ENCODE measurements around the gene NUDT5. TPM values are rescaled to one million over a fixed set of nuclear protein-coding genes. Genes with fewer than 3 reads are reported as not detected.

The NUDT5 gene
- polyA plus RNA-seq, 1 of the 3 experiments (the other 2 are of a cell fraction): 61.2 TPM

DNA sequence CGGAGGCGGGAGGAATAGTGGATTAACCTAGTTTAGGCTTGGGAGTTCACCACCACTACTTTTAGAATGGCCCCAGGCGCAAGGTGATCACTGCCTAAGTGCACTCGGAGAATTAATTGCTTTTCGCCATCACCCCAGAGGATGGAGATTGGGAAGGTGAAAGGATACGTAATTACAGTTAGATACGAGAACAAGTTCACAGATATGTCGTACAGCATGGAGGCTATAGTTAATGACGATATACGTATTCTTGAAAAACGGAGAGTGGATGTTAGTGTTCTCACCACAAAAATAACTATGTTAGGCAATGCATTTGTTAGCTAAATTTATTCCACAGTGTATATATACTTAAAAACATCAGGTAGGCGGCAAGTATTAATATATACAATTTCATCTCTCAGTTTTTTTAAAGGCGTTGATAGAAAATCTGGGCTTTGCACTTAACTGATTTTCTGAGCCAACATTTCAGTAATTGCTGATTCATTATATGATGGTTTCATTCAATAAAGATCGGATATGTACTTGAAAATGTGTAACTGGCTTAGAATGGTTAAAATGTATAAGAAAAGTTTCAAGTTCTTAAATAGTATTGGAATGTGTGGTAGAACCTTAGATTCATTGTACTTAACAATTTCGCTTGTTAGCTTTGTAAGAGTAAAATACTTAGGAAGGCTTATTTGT is 980 bp upstream of the NUDT5 start:
- Histone ChIP-seq H3K4me1 (ENCODE audit: control insufficient read depth in 1 of 2, insufficient read depth in 2 of 2, low read depth in 1 of 2, low read length in 1 of 2) (peaks cover 0 to 10% of the 10 kb centered on the region in 2 experiments; a peak in 3 of 4 replicates), H3K36me3 (replicated peaks in 1 of 2; ENCODE audit: control insufficient read depth in 1 of 2, insufficient read depth in 2 of 2, low read length in 1 of 2) (peaks cover 27 to 34% of the 10 kb centered on the region in 2 experiments), H3K9me3 (no peaks in the 10 kb centered on the region), H3K4me3 (ENCODE audit: low read depth in 2 of 2, low read length in 1 of 2) (peak overlapping the region; percentile 92 to 98), H3K4me2 (peak overlapping the region; percentile 92), H3K9me2 (no peaks in the 10 kb centered on the region), H3F3A (replicated peaks; ENCODE audit: insufficient read depth) (peaks cover 5% of the 10 kb centered on the region), H4K20me1 (ENCODE audit: insufficient read depth) (peaks cover 18% of the 10 kb centered on the region; the same call in 1 of the 2 replicates), H3K9ac (peak overlapping the region; percentile 92), H3K27me3 (ENCODE audit: insufficient read depth) (no peaks in the 10 kb centered on the region), H3K27ac (ENCODE audit: low read depth in 2 of 2, low read length in 1 of 2) (peak overlapping the region; percentile 94 to 96), H3K79me2 (ENCODE audit: insufficient read depth) (peaks cover 97% of the 10 kb centered on the region), H2AFZ (ENCODE audit: low read depth) (peak overlapping the region; percentile 94)
- TF ChIP-seq SMC3 (IDR thresholded peaks at IDR 0.05; ENCODE audit: low read depth, low read length) (no peak), FOSL2 (IDR thresholded peaks at IDR 0.05; ENCODE audit: borderline replicate concordance, low read depth) (no peak), RAD21 (IDR thresholded peaks at IDR 0.05; ENCODE audit: low read length) (no peak), NRF1 (IDR thresholded peaks at IDR 0.05; ENCODE audit: low read depth, low read length) (no peak), GATA2 (CRISPR knock-in tag; IDR thresholded peaks at IDR 0.05) (no peak)
- TF ChIP-seq, protein P1, sequence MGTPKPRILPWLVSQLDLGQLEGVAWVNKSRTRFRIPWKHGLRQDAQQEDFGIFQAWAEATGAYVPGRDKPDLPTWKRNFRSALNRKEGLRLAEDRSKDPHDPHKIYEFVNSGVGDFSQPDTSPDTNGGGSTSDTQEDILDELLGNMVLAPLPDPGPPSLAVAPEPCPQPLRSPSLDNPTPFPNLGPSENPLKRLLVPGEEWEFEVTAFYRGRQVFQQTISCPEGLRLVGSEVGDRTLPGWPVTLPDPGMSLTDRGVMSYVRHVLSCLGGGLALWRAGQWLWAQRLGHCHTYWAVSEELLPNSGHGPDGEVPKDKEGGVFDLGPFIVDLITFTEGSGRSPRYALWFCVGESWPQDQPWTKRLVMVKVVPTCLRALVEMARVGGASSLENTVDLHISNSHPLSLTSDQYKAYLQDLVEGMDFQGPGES (IDR thresholded peaks at IDR 0.05; ENCODE audit: low read depth, low read length): no peak
- POLR2A ChIA-PET: interaction anchor here (0.7 to 0.9 kb wide), 2 partner anchors 19 to 1512 kb away, joined by 3 read pairs; no protein-coding TSS in a partner anchor
- WGBS (ENCODE audit: low lambda C conversion rate): 4% methylated on average over 15 of the region's 15 CpGs
- CTCF ChIA-PET: interaction anchor here (1.0 to 9.1 kb wide), 2 partner anchors 18 to 210 kb away, joined by 4 to 78 read pairs; no protein-coding TSS in a partner anchor
- no peak for DNase-seq

DNA sequence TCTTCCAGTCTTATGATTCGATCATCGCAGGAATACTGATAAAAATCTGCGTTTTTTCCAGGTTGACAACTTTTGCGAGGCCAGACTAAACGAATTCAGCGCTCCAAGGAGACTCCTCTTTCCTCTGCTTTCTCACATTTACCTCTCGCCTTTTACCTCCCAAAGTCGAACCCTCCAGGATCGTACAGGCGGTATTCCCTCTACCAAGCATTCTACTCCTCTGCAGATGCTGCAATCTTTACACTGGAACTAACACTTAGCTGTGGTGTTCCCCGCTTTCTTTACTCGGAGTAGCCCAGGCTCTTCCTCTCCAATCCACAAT is 449 bp downstream of the NUDT5 start:
- Histone ChIP-seq H3K9me3 (no peaks in the 10 kb centered on the region), H3K4me1 (ENCODE audit: control insufficient read depth in 1 of 2, insufficient read depth in 2 of 2, low read depth in 1 of 2, low read length in 1 of 2) (peaks cover 0 to 10% of the 10 kb centered on the region in 2 experiments; a peak in 3 of 4 replicates), H2AFZ (ENCODE audit: low read depth) (peak overlapping the region; percentile 94), H3F3A (replicated peaks; ENCODE audit: insufficient read depth) (peaks cover 5% of the 10 kb centered on the region), H3K79me2 (ENCODE audit: insufficient read depth) (peaks cover 97% of the 10 kb centered on the region), H3K27ac (ENCODE audit: low read depth in 2 of 2, low read length in 1 of 2) (peak overlapping the region; percentile 94 to 96), H3K9me2 (no peaks in the 10 kb centered on the region), H4K20me1 (ENCODE audit: insufficient read depth) (peaks cover 6% of the 10 kb centered on the region; the same call in 1 of the 2 replicates), H3K4me2 (peak overlapping the region; percentile 92), H3K9ac (peak overlapping the region; percentile 92), H3K27me3 (ENCODE audit: insufficient read depth) (no peaks in the 10 kb centered on the region), H3K4me3 (ENCODE audit: low read depth in 2 of 2, low read length in 1 of 2) (peak overlapping the region; percentile 92 to 98), H3K36me3 (replicated peaks in 1 of 2; ENCODE audit: control insufficient read depth in 1 of 2, insufficient read depth in 2 of 2, low read length in 1 of 2) (peaks cover 18 to 28% of the 10 kb centered on the region in 2 experiments)
- ChIA-PET POLR2A (interaction anchor here (0.7 kb wide), 1 partner anchor 552 kb away, joined by 3 read pairs; no protein-coding TSS in a partner anchor), CTCF (interaction anchor here (1.1 to 9.1 kb wide), 6 partner anchors 20 to 171 kb away, joined by 3 to 78 read pairs (median 4); no protein-coding TSS in a partner anchor)
- DNase-seq: no peak
- WGBS (ENCODE audit: low lambda C conversion rate): 3% methylated on average over 12 of the region's 12 CpGs
- no peak for TF ChIP-seq RAD21 (IDR thresholded peaks at IDR 0.05; ENCODE audit: low read length)
- TF ChIP-seq POLR2AphosphoS5 (IDR thresholded peaks at IDR 0.05; ENCODE audit: low read depth, low read length): no peak
- TF ChIP-seq EP300 (IDR thresholded peaks at IDR 0.05; ENCODE audit: borderline replicate concordance in 1 of 2, low read depth in 1 of 2, low read length in 1 of 2): no peak
- TF ChIP-seq, protein P2, sequence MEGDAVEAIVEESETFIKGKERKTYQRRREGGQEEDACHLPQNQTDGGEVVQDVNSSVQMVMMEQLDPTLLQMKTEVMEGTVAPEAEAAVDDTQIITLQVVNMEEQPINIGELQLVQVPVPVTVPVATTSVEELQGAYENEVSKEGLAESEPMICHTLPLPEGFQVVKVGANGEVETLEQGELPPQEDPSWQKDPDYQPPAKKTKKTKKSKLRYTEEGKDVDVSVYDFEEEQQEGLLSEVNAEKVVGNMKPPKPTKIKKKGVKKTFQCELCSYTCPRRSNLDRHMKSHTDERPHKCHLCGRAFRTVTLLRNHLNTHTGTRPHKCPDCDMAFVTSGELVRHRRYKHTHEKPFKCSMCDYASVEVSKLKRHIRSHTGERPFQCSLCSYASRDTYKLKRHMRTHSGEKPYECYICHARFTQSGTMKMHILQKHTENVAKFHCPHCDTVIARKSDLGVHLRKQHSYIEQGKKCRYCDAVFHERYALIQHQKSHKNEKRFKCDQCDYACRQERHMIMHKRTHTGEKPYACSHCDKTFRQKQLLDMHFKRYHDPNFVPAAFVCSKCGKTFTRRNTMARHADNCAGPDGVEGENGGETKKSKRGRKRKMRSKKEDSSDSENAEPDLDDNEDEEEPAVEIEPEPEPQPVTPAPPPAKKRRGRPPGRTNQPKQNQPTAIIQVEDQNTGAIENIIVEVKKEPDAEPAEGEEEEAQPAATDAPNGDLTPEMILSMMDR (IDR thresholded peaks at IDR 0.05): no peak
- TF ChIP-seq TEAD4 (IDR thresholded peaks at IDR 0.05; ENCODE audit: borderline replicate concordance, insufficient read depth): no peak
- no peak for TF ChIP-seq ELF1 (IDR thresholded peaks at IDR 0.05)
- TF ChIP-seq RFX5 (IDR thresholded peaks at IDR 0.05; ENCODE audit: low read length): no peak
- no peak for TF ChIP-seq MEF2A (IDR thresholded peaks at IDR 0.05; ENCODE audit: borderline replicate concordance, low read depth)
- no peak for TF ChIP-seq SIN3A (IDR thresholded peaks at IDR 0.05; ENCODE audit: borderline replicate concordance, low read depth, low read length)
- TF ChIP-seq, protein P3, sequence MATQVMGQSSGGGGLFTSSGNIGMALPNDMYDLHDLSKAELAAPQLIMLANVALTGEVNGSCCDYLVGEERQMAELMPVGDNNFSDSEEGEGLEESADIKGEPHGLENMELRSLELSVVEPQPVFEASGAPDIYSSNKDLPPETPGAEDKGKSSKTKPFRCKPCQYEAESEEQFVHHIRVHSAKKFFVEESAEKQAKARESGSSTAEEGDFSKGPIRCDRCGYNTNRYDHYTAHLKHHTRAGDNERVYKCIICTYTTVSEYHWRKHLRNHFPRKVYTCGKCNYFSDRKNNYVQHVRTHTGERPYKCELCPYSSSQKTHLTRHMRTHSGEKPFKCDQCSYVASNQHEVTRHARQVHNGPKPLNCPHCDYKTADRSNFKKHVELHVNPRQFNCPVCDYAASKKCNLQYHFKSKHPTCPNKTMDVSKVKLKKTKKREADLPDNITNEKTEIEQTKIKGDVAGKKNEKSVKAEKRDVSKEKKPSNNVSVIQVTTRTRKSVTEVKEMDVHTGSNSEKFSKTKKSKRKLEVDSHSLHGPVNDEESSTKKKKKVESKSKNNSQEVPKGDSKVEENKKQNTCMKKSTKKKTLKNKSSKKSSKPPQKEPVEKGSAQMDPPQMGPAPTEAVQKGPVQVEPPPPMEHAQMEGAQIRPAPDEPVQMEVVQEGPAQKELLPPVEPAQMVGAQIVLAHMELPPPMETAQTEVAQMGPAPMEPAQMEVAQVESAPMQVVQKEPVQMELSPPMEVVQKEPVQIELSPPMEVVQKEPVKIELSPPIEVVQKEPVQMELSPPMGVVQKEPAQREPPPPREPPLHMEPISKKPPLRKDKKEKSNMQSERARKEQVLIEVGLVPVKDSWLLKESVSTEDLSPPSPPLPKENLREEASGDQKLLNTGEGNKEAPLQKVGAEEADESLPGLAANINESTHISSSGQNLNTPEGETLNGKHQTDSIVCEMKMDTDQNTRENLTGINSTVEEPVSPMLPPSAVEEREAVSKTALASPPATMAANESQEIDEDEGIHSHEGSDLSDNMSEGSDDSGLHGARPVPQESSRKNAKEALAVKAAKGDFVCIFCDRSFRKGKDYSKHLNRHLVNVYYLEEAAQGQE (IDR thresholded peaks at IDR 0.05; ENCODE audit: low read depth, low read length): no peak
- no peak for TF ChIP-seq SMC3 (IDR thresholded peaks at IDR 0.05; ENCODE audit: low read depth, low read length)
- TF ChIP-seq FOSL2 (IDR thresholded peaks at IDR 0.05; ENCODE audit: borderline replicate concordance, low read depth): no peak
- TF ChIP-seq MXI1 (IDR thresholded peaks at IDR 0.05; ENCODE audit: low read depth, low read length): no peak
- no peak for TF ChIP-seq GABPA (IDR thresholded peaks at IDR 0.05; ENCODE audit: low read depth)
- TF ChIP-seq CHD2 (IDR thresholded peaks at IDR 0.05; ENCODE audit: low read length, partially characterized antibody): no peak
- TF ChIP-seq FOXM1 (IDR thresholded peaks at IDR 0.05; ENCODE audit: low read depth): no peak
- no peak for TF ChIP-seq RCOR1 (IDR thresholded peaks at IDR 0.05; ENCODE audit: low read length)
- no peak for TF ChIP-seq RXRA (IDR thresholded peaks at IDR 0.05; ENCODE audit: borderline replicate concordance, low read depth)
